GM19468 (cell line): ENCODE data around the gene SPOCD1.

Source experiments
- ATAC-seq: cut with Tn5 transposase; IDR thresholded peaks from one replicate; pipeline ENCODE4 v1.9.1; 2021; ENCODE audit warnings: mild to moderate bottlenecking, moderate library complexity, moderate number of reproducible peaks; ENCODE audit not compliant: unreplicated experiment; ENCODE audit errors: extremely low read depth

The SPOCD1 gene

DNA sequence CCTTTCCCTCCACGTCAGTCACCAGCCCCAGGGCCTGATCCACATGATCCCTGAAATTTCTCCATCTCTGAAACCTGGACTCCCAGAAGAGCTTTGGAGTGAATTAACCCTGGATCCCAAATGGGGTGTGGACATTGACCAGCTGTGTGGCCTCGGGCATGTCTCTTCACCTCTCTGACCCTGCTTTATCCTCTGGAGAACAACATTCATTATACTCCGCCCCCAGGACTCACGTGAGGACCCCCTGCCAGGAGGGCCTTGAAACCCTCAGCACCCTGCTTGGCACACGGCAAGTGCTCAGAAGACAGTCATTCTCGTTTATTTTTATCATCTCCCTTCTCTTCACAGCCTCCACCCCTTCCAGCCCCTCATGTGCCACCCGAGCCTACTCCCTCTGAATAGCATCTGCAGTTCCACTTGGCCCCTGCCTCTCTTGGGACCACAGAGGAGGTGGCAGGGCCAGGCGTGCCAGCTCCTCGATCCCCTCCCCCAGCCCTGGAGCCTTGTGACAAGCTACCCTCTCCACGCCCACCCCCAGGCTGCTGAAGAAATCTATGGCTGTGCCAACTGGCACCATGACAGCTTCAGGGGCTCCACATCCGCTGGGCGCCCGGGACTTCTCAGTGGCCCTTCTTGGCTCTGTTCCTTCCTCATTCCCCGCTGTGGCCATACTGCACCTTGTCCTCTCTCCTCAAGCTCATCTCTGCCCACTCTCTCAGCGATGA lies 69.7 kb downstream of the SPOCD1 start:
- no peak for ATAC-seq

DNA sequence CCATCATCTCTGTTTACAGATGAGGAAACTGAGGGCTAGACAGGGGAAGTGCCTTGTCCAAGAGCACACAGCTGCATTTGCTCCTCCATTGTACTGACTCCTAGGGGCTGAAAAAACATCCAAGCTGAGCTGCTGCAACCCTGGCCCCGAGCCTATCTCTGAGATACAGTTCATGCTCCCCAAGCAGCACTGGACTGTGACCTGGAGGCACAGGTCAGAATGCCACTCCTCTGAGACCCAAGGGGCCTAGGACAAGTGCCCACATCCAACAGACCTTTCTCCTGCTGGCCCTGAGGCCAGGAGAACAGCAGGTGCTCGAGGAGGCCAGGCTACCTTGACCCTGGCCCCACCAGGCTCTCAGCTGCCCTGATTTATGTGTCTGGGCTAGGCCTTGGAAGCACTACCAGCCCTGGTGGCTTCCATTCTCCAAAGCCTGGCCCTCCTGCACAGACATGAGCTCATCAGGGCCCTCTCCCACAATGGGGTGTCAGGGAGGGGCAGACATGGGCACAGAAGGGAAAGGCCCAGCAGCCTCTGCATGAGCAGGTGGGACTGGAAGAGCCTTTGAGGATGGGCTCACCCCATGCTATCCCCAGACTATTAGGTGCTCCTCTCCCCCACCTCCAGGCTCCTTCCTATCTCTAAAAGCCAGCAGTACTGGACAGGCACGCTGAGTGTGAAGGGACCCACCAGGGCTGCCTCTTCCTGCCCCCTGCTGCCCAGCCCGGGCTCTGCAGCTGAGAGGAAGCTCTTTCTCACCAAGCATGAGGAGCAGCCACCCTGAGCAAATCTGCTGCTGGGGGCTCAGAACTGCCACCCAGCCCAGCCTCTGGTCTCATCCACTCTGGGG lies 70.5 kb downstream of the SPOCD1 start:
- no peak for ATAC-seq

DNA sequence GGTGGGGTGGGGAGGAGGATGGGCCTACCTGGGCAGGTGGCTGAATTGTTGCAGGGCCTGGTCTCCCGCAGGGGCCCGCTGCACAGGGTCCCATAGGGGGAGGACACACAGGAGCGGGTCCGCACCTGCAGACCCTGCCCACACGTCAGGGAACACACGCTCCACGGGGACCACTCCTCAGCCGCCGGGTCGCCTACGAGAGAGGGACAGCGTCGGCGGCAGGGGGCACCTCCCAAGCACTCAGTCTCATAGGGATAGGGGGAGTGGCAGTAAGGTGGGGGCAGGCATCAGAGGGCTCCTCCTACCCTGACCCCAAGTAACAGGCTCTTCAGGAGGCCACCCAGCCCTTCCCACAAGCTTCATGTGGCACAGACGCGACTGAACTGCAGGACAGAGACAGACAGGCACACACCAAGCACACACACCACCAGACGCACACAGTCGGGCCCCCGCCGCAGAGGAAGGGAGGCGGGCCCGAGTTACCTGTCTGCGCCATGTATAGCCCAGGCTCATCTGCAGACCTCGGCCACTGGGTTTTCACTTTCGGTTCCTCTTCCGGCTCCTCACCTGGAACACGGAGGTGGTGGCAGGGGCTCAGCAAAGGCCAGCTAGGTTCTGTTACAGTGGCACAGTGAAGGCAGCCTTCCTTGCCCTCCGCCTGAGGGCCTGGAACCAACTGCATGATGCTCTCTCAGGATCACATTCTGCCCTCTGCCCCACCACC lies 71.5 kb downstream of the SPOCD1 start:
- ATAC-seq, result no peak

DNA sequence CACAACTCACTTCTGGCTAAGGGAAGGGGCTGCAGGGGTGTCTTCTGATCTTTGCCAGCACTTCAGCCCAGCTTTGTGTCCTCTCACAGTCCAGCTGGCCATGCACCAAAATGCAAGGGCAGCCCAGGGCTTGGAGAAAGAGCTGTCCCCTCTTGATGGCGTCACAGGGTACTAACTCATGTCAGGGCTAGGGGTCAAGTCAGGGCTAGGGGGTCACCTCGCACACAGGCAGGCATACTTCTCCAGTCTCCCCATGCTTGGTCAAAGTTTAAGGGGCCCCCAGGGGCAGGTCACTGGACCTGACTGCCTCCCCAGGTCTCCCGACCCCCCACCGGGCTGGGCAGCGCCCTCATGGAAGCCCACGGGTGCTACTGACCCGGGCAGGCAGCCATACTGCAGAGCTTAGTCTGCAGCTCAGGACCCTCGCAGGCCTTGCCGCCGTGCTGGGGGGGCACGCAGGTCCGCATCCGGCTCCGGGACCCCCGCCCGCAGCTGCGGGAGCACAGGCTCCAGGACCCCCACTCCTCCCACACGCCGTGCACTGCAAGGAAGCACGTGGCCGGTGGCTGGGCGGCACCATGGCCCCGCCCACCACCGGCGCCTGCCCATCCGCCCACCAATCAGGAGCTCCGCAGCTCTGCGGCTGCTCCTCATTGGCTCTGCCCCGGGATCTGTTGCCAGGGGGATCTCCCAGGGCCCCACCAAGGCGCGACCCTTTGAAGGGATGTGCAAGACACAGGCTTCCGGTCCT lies 73.2 kb downstream of the SPOCD1 start:
- no peak for ATAC-seq
